Fibroblast of skin of left quadriceps (primary cell): ENCODE measurements around the gene LIMK2.
"Not testable (repeated sequence)": the region's sequence is repeated elsewhere in the genome, so short reads cannot be mapped to it uniquely, and the experiment has no call there.

ENCODE experiments used
- DNase-seq, 2 experiments: peaks; one replicate each; pipeline ENCODE4 v3.0.0-alpha.2; 2013; ENCODE audit warnings: low read depth in 2 of 2

Gene LIMK2

GRCh38 chr22:31290494-31291471 is 78.7 kb downstream of the LIMK2 start:
- DNase-seq, result peak; percentile 64 to 67

- no peak for DNase-seq
Observed at GRCh38 chr22:31291481-31292235, 79.6 kb downstream of the LIMK2 start.

- DNase-seq, result peak; percentile 52 to 61
Observed at GRCh38 chr22:31292236-31292989, 80.3 kb downstream of the LIMK2 start, which contains the start of gene PIK3IP1. Gene PIK3IP1 (minus strand): TSS chr22:31292488. CDS start chr22:31292344, 144 bp downstream.

GRCh38 chr22:31295360-31295759 is 83.3 kb downstream of the LIMK2 start:
- no peak for DNase-seq

- no peak for DNase-seq
Observed at GRCh38 chr22:31295831-31296657, 83.9 kb downstream of the LIMK2 start.

- DNase-seq, result no peak
Observed at GRCh38 chr22:31300896-31301295, 88.8 kb downstream of the LIMK2 start.

- DNase-seq, result no peak
Observed at GRCh38 chr22:31302006-31302405, 89.9 kb downstream of the LIMK2 start.

- no peak for DNase-seq
Observed at GRCh38 chr22:31302537-31302936, 90.4 kb downstream of the LIMK2 start.

GRCh38 chr22:31305194-31305593 is 93.1 kb downstream of the LIMK2 start:
- DNase-seq, result no peak

GRCh38 chr22:31308181-31308580 is 96.1 kb downstream of the LIMK2 start:
- no peak for DNase-seq

- no peak for DNase-seq
Observed at GRCh38 chr22:31313366-31314147, 101.5 kb downstream of the LIMK2 start.

- DNase-seq, result not testable (repeated sequence)
Observed at GRCh38 chr22:31314220-31314619, 102.1 kb downstream of the LIMK2 start.

GRCh38 chr22:31321421-31321820 is 109.3 kb downstream of the LIMK2 start:
- DNase-seq, result no peak

- DNase-seq, result no peak
Observed at GRCh38 chr22:31323578-31324550, 111.8 kb downstream of the LIMK2 start.

GRCh38 chr22:31326877-31327276 is 114.8 kb downstream of the LIMK2 start:
- DNase-seq, result no peak

GRCh38 chr22:31327806-31328543 is 115.9 kb downstream of the LIMK2 start:
- no peak for DNase-seq

- no peak for DNase-seq
Observed at GRCh38 chr22:31328544-31328960, 116.5 kb downstream of the LIMK2 start.

- no peak for DNase-seq
Observed at GRCh38 chr22:31329029-31329428, 116.9 kb downstream of the LIMK2 start.
